Keratinocyte (primary cell): Measurements from ENCODE around the gene MLXIPL. TPM values are rescaled to one million over a fixed set of nuclear protein-coding genes. Genes with fewer than 3 reads are reported as not detected.
"Not testable (repeated sequence)": the region's sequence is repeated elsewhere in the genome, so short reads cannot be mapped to it uniquely, and the experiment has no call there.

Experiments
- DNase-seq: peaks from one replicate; pipeline ENCODE4 v3.0.0-alpha.2; 2011; ENCODE audit warnings: low read depth, missing footprints, low spot score
- FAIRE-seq: peaks from 2 replicates; lab custom pipeline; 2011; peaks lifted over from hg19 to GRCh38; lab: Jason Lieb, UNC
- H2AFZ ChIP-seq: 2 replicates; pipeline ENCODE4 v1.6.0; 2012; ENCODE audit warnings: low read length, control low read depth, inconsistent platforms; ENCODE audit not compliant: control insufficient read depth
- H3K27ac ChIP-seq: 2 replicates; pipeline ENCODE4 v1.5.1; 2011; ENCODE audit warnings: low read length; ENCODE audit not compliant: control insufficient read depth, insufficient read depth
- H3K27me3 ChIP-seq: 3 replicates; pipeline ENCODE4 v1.6.0; 2011; ENCODE audit warnings: low read length; ENCODE audit not compliant: control insufficient read depth, insufficient read depth; ENCODE audit errors: extremely low read depth
- H3K36me3 ChIP-seq, 2 experiments: 2 replicates in 1 of 2; 3 replicates in 1 of 2; pipeline ENCODE4 v1.5.1; 2011; ENCODE audit warnings: low read length in 2 of 2, mild to moderate bottlenecking in 1 of 2; ENCODE audit not compliant: control insufficient read depth in 2 of 2, insufficient read depth in 2 of 2; ENCODE audit errors: extremely low read depth in 1 of 2
- H3K4me1 ChIP-seq: 3 replicates; pipeline ENCODE4 v1.5.1; 2011; ENCODE audit warnings: low read length; ENCODE audit not compliant: control insufficient read depth, insufficient read depth; ENCODE audit errors: extremely low read depth
- H3K4me2 ChIP-seq: 3 replicates; pipeline ENCODE4 v1.6.0; 2011; ENCODE audit warnings: low read depth, low read length; ENCODE audit not compliant: control insufficient read depth, insufficient read depth; ENCODE audit errors: extremely low read depth
- H3K4me3 ChIP-seq, 3 experiments: fragments of 200-600 bp in 1 of 3; sonication (generic) in 1 of 3; 2 replicates in 2 of 3; 3 replicates in 1 of 3; pipeline ENCODE4 v1.5.1; 2011 to 2016; ENCODE audit warnings: low read length in 3 of 3, mild to moderate bottlenecking in 3 of 3, control low read depth in 2 of 3, inconsistent platforms in 1 of 3, low read depth in 1 of 3, mixed read lengths in 1 of 3, mixed run types in 1 of 3, moderate library complexity in 1 of 3; ENCODE audit not compliant: control insufficient read depth in 2 of 3, insufficient read depth in 2 of 3; ENCODE audit errors: extremely low read depth in 1 of 3
- H3K79me2 ChIP-seq: 2 replicates; pipeline ENCODE4 v1.6.0; 2012; ENCODE audit warnings: low read length; ENCODE audit not compliant: control insufficient read depth, insufficient read depth
- H3K9ac ChIP-seq: 3 replicates; pipeline ENCODE4 v1.6.0; 2011; ENCODE audit warnings: low read length; ENCODE audit not compliant: control insufficient read depth, insufficient read depth; ENCODE audit errors: extremely low read depth
- H3K9me1 ChIP-seq: 3 replicates; pipeline ENCODE4 v1.6.0; 2011; ENCODE audit warnings: low read length; ENCODE audit not compliant: control insufficient read depth, insufficient read depth; ENCODE audit errors: extremely low read depth
- H3K9me3 ChIP-seq: 2 replicates; pipeline ENCODE4 v1.5.1; 2012; ENCODE audit warnings: low read depth, low read length; ENCODE audit not compliant: control insufficient read depth
- H4K20me1 ChIP-seq: 3 replicates; pipeline ENCODE4 v1.6.0; 2011; ENCODE audit warnings: low read length; ENCODE audit not compliant: control insufficient read depth, insufficient read depth; ENCODE audit errors: extremely low read depth
- EZH2 ChIP-seq: IDR thresholded peaks from one replicate; pipeline ENCODE4 v1.6.1; 2012; ENCODE audit warnings: inconsistent platforms, mild to moderate bottlenecking, low read length, moderate library complexity
- dilution Hi-C: fragments of 300-500 bp; cut with MboI; formaldehyde crosslinking; loops from one replicate; pipeline ENCODE4 v1.7.0; 2020; ENCODE audit warnings: low sequenced_read_pairs; ENCODE audit not compliant: extremely low pct_ligation_motif_present
- polyA plus RNA-seq, 5 experiments: library from polyadenylated mRNA; depleted of rRNA in 3 of 5; stranded (reverse) in 3 of 5; stranded (forward) in 1 of 5; unstranded in 1 of 5; fragments of >200 nt; gene quantifications; 1 replicate in 1 of 5; 2 replicates in 3 of 5; 3 replicates in 1 of 5; pipeline versions ENCODE4 v1.2.1 to v1.2.3, GENCODE V29; 2011 to 2012; ENCODE audit warnings: missing spikeins in 2 of 5, low read depth in 1 of 5, low replicate concordance in 1 of 5
- TF ChIP-seq, protein P1 (sequence below), 3 experiments: IDR thresholded peaks in 1 of 3; conservative IDR thresholded peaks in 1 of 3; optimal IDR thresholded peaks in 1 of 3; 2 replicates in 2 of 3; 3 replicates in 1 of 3; pipeline versions ENCODE3 to v1.5.1; 2011; ENCODE audit warnings: low read length in 3 of 3, mild to moderate bottlenecking in 3 of 3, moderate library complexity in 2 of 3, control low read depth in 1 of 3, inconsistent platforms in 1 of 3; ENCODE audit not compliant: insufficient read depth in 2 of 3; ENCODE audit errors: extremely low read depth in 1 of 3

MLXIPL gene
- polyA plus RNA-seq, 1 donor (not counting 4 experiments of a cell fraction or from before 2014, with no cell fraction given) = 0.05 TPM

DNA sequence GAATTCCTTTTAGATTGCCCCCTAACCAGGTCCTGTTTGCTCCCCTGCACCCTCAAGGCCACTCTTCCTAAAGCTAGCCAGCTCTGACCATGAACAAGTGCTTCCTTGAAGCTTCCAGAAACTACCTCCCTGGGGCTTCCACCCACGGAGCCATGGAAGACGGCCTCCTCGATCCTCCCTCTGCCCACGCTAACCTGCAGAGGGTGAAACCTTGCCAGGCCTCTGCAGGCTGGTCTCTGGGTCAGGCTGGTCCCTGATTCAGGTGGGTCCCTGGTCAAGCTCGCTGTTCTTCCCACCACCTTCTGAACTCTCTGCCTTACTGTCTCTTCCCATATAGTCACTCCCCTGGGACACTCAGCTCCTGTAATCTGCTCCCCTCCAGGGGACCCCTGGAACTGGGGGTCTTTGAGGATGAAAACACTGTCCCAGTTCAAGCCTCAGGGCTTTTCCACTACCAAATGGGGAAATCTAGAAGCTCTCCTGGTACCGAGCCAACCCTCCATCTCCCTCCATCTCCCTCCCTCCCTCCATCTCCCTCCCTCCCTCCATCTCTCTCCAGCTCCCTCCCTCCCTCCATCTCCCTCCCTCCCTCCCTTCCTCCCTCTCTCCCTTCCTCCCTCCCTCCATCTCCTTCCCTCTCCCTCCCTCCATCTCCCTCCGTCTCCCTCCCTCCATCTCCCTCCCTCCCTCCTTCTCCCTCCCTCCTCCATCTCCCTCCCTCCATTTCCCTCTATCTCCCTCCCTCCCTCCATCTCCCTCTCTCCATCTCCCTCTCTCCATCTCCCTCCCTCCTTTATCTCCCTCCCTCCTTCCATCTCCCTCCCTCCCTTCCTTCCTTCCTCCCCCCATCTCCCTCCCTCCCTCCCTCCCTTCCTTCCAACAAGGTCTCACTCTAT, 2.9 kb downstream of the MLXIPL start:
- H4K20me1 ChIP-seq = no peaks in the 10 kb centered on the region

DNA sequence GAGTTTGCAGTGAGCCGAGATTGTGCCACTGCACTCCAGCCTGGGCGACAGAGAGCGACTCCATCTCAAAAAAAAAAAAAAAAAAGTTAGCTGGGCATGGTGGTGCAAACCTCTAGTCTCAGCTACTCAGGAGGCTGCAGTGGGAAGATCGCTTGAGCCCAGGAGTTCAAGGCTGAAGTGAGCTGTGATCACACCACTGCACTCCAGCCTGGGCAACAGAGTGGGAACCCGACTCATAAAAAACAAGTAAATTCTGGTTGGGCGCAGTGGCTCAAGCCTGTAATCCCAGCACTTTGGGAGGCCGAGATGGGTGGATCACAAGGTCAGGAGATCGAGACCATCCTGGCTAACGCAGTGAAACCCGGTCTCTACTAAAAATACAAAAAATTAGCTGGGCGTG, 4.9 kb downstream of the MLXIPL start:
- peaks cover 11% of the 10 kb centered on the region for H3K4me1 ChIP-seq
- H3K27ac ChIP-seq, H3K79me2 ChIP-seq, H3K4me2 ChIP-seq, H2AFZ ChIP-seq, H4K20me1 ChIP-seq, DNase-seq, FAIRE-seq, H3K9me1 ChIP-seq, H3K4me3 ChIP-seq, dilution Hi-C loops, H3K9me3 ChIP-seq, H3K36me3 ChIP-seq, H3K9ac ChIP-seq: not testable (repeated sequence)
- H3K27me3 ChIP-seq = peaks cover 20% of the 10 kb centered on the region

More for the DNA sequence above, 2.9 kb downstream of the MLXIPL start:
- Histone ChIP-seq H3K27ac (no peak overlapping the region), H3K79me2 (no peaks in the 10 kb centered on the region), H3K4me1 (peaks cover 8% of the 10 kb centered on the region), H2AFZ (no peak overlapping the region), H3K4me3 (no peak overlapping the region), H3K27me3 (peaks cover 26% of the 10 kb centered on the region), H3K9me3 (no peaks in the 10 kb centered on the region), H3K4me2 (no peak overlapping the region), H3K9me1 (no peaks in the 10 kb centered on the region), H3K9ac (no peak overlapping the region), H3K36me3 (no peaks in the 10 kb centered on the region)
- FAIRE-seq (no peak), DNase-seq (no peak)
- TF ChIP-seq, protein P1, sequence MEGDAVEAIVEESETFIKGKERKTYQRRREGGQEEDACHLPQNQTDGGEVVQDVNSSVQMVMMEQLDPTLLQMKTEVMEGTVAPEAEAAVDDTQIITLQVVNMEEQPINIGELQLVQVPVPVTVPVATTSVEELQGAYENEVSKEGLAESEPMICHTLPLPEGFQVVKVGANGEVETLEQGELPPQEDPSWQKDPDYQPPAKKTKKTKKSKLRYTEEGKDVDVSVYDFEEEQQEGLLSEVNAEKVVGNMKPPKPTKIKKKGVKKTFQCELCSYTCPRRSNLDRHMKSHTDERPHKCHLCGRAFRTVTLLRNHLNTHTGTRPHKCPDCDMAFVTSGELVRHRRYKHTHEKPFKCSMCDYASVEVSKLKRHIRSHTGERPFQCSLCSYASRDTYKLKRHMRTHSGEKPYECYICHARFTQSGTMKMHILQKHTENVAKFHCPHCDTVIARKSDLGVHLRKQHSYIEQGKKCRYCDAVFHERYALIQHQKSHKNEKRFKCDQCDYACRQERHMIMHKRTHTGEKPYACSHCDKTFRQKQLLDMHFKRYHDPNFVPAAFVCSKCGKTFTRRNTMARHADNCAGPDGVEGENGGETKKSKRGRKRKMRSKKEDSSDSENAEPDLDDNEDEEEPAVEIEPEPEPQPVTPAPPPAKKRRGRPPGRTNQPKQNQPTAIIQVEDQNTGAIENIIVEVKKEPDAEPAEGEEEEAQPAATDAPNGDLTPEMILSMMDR (optimal IDR thresholded peaks at IDR 0.05 in 1 of 3, IDR thresholded peaks at IDR 0.05 in 1 of 3, conservative IDR thresholded peaks at IDR 0.05 in 1 of 3; ENCODE audit: extremely low read depth in 1 of 3, insufficient read depth in 2 of 3, low read length in 3 of 3) = no peak
- TF ChIP-seq EZH2 = no peak
- dilution Hi-C loops = no loop called here
